ENCODE data around the gene WDR83. TPM values are rescaled to one million over a fixed set of nuclear protein-coding genes. Genes with fewer than 3 reads are reported as not detected.

Gene WDR83
- total and polyA plus RNA-seq, 2 of the 4 experiments (the other 2 are of a cell fraction) = 5.9 to 8.9 TPM

- H3K9me1 ChIP-seq (ENCODE audit: insufficient read depth, low read length) = no peaks in the 10 kb centered on the region
- H3K14ac ChIP-seq (replicated peaks; ENCODE audit: low read depth, low read length) = no peak overlapping the region
- H4K20me1 ChIP-seq (ENCODE audit: insufficient read depth, low read length) = no peaks in the 10 kb centered on the region
- no peak for TF ChIP-seq SMC3 (IDR thresholded peaks at IDR 0.05; ENCODE audit: low read depth, low read length)
- TF ChIP-seq USF2 (IDR thresholded peaks at IDR 0.05; ENCODE audit: low read depth, low read length) = no peak
- TF ChIP-seq MAZ (IDR thresholded peaks at IDR 0.05; ENCODE audit: borderline replicate concordance, low read depth, low read length) = no peak
- no peak for TF ChIP-seq CHD1 (IDR thresholded peaks at IDR 0.05; ENCODE audit: low read depth, low read length)
- no peak for TF ChIP-seq RFX5 (IDR thresholded peaks at IDR 0.05; ENCODE audit: low read depth, low read length)
- TF ChIP-seq MAFK (IDR thresholded peaks at IDR 0.05; ENCODE audit: low read depth, low read length) = no peak
- TF ChIP-seq MXI1 (IDR thresholded peaks at IDR 0.05; ENCODE audit: borderline replicate concordance, low read depth, low read length) = no peak
- TF ChIP-seq RCOR1 (IDR thresholded peaks at IDR 0.05; ENCODE audit: insufficient replicate concordance, low read length) = no peak
- TF ChIP-seq, protein P1, sequence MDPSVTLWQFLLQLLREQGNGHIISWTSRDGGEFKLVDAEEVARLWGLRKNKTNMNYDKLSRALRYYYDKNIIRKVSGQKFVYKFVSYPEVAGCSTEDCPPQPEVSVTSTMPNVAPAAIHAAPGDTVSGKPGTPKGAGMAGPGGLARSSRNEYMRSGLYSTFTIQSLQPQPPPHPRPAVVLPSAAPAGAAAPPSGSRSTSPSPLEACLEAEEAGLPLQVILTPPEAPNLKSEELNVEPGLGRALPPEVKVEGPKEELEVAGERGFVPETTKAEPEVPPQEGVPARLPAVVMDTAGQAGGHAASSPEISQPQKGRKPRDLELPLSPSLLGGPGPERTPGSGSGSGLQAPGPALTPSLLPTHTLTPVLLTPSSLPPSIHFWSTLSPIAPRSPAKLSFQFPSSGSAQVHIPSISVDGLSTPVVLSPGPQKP (IDR thresholded peaks at IDR 0.05; ENCODE audit: borderline replicate concordance, low read depth, low read length) = no peak
- TF ChIP-seq CEBPB (IDR thresholded peaks at IDR 0.05; ENCODE audit: low read depth, low read length) = no peak
- TF ChIP-seq POLR2A (IDR thresholded peaks at IDR 0.05; ENCODE audit: low read depth, low read length) = no peak
- TF ChIP-seq BHLHE40 (IDR thresholded peaks at IDR 0.05; ENCODE audit: low read depth, low read length) = no peak
- no peak for TF ChIP-seq FOS (IDR thresholded peaks at IDR 0.05; ENCODE audit: low read depth, low read length)
- H3K18ac ChIP-seq (ENCODE audit: low read depth, low read length) = no peak overlapping the region
- no peaks in the 10 kb centered on the region for H3K4me1 ChIP-seq (ENCODE audit: control insufficient read depth, insufficient read depth, low read length)
- ATAC-seq (ENCODE audit: low read depth) = no peak
- no peak overlapping the region for H2AK5ac ChIP-seq (ENCODE audit: low read depth, low read length)
- H2BK120ac ChIP-seq (ENCODE audit: low read depth, low read length) = no peak overlapping the region
- CTCF ChIA-PET = no interaction called here
- WGBS, 2 experiments (ENCODE audit: extremely low coverage in 2 of 2, insufficient read length in 1 of 2) = 76% methylated on average over 21 of the region's 50 CpGs; no CpG with 5 or more reads in 1 of the 2 experiments
- POLR2A ChIA-PET (ENCODE audit: unreplicated experiment) = no interaction called here
- no peak overlapping the region for H4K5ac ChIP-seq (ENCODE audit: low read depth, low read length)
- H3K36me3 ChIP-seq (ENCODE audit: control insufficient read depth, insufficient read depth, low read length) = peaks cover 42% of the 10 kb centered on the region
- H3K4me2 ChIP-seq (ENCODE audit: low read depth, low read length) = no peak overlapping the region
- no peak overlapping the region for H4K91ac ChIP-seq (ENCODE audit: insufficient read depth, low read depth, low read length)
- H3K9ac ChIP-seq (ENCODE audit: low read depth, low read length) = no peak overlapping the region
- no peak overlapping the region for H3K23ac ChIP-seq (ENCODE audit: low read depth, low read length)
- BruUV-seq (replicated peaks) = no TSS peak
- no peak overlapping the region for H3K27ac ChIP-seq (ENCODE audit: insufficient read depth, low read length)
- H3K4me3 ChIP-seq (ENCODE audit: insufficient read depth, low read depth, low read length) = no peak overlapping the region
- no peak overlapping the region for H2BK15ac ChIP-seq (ENCODE audit: low read depth, low read length)
- DNase-seq = no peak
- H3K79me1 ChIP-seq (ENCODE audit: low read depth in 1 of 2, low read length in 2 of 2) = no peaks in the 10 kb centered on the region
- in situ Hi-C loops (cut with MboI; ENCODE audit: low sequenced_read_pairs) (no loop called here), intact Hi-C loops (cut with micrococcal nuclease) (no loop called here), dilution Hi-C loops (cut with HindIII; ENCODE audit: low sequenced_read_pairs, unreplicated experiment) (no loop called here)
- peak overlapping the region; percentile 43 for H2AFZ ChIP-seq (replicated peaks; ENCODE audit: low read length, poor library complexity)
- H3K9me3 ChIP-seq (ENCODE audit: control insufficient read depth, insufficient read depth, low read length) = no peaks in the 10 kb centered on the region
- H3K27me3 ChIP-seq (ENCODE audit: control insufficient read depth, insufficient read depth, low read length) = no peaks in the 10 kb centered on the region
- no peak overlapping the region for H3K56ac ChIP-seq (ENCODE audit: extremely low read depth, insufficient read depth, low read length)
- no peak overlapping the region for H2BK5ac ChIP-seq (ENCODE audit: low read depth, low read length, poor library complexity, severe bottlenecking)
- H2AK9ac ChIP-seq (replicated peaks; ENCODE audit: low read depth, low read length, poor library complexity) = peak overlapping the region; percentile 28
- H4K8ac ChIP-seq (ENCODE audit: low read depth in 2 of 2, low read length in 2 of 2) = no peak overlapping the region
- no peak overlapping the region for H2BK20ac ChIP-seq (ENCODE audit: low read depth, low read length)
- H3K4ac ChIP-seq (ENCODE audit: low read depth, low read length) = no peak overlapping the region
Measured at GRCh38 chr19:12656899-12657571, 9.6 kb upstream of the WDR83 start.
